Uterus (tissue), 2 donors: ENCODE data around the gene UBL3.
A peak's percentile ranks its signal among the peaks of the same experiment; 100 is the strongest.

Source experiments
- CTCF ChIP-seq, 4 experiments: fragments of 200-600 bp in 2 of 4; fragments of 450-650 bp in 2 of 4; sonication (generic) in 2 of 4; IDR thresholded peaks; one replicate each; pipeline ENCODE4 v1.5.1; 2016 to 2019; ENCODE audit warnings: antibody characterized with exemption in 4 of 4, mild to moderate bottlenecking in 2 of 4, moderate library complexity in 1 of 4
- POLR2A ChIP-seq, 2 donors: fragments of 450-650 bp; IDR thresholded peaks; one replicate each; pipeline ENCODE4 v1.6.1; 2016; ENCODE audit warnings: antibody characterized with exemption in 2 of 2, mild to moderate bottlenecking in 1 of 2, moderate library complexity in 1 of 2

GRCh38 chr13:29850213-29850898 lies at the start of gene UBL3:
- TF ChIP-seq CTCF (IDR thresholded peaks at IDR 0.05) (no peak), POLR2A (IDR thresholded peaks at IDR 0.05) (peak; percentile 75 to 91)
